MM.1S (cell line): ENCODE measurements around the gene RPS6KA3.

Source experiments
- DNase-seq: peaks from one replicate; pipeline ENCODE4 v3.0.0-alpha.2; 2015
- H2AFZ ChIP-seq: fragments of 300-600 bp; sonication (generic); 2 replicates; pipeline ENCODE4 v1.6.0; 2016; ENCODE audit warnings: antibody characterized with exemption, low read length
- H3F3A ChIP-seq: fragments of 300-600 bp; sonication (generic); 2 replicates; pipeline ENCODE4 v1.6.1; 2016; ENCODE audit warnings: mild to moderate bottlenecking, antibody characterized with exemption, low read length, moderate library complexity, mixed read lengths; ENCODE audit not compliant: insufficient read depth
- H3K27ac ChIP-seq: fragments of 300-600 bp; sonication (generic); 2 replicates; pipeline ENCODE4 v1.5.1; 2016; ENCODE audit warnings: mild to moderate bottlenecking, low read length
- H3K27me3 ChIP-seq: fragments of 300-600 bp; sonication (generic); replicated peaks from 2 replicates; pipeline ENCODE4 v1.6.0; 2016; ENCODE audit warnings: low read length; ENCODE audit not compliant: insufficient read depth
- H3K36me3 ChIP-seq: fragments of 300-600 bp; sonication (generic); replicated peaks from 2 replicates; pipeline ENCODE4 v1.6.1; 2016; ENCODE audit warnings: mild to moderate bottlenecking, low read length, mixed read lengths; ENCODE audit not compliant: insufficient read depth
- H3K4me1 ChIP-seq: fragments of 300-600 bp; sonication (generic); 2 replicates; pipeline ENCODE4 v1.6.1; 2016; ENCODE audit warnings: low read length, mixed read lengths
- H3K4me2 ChIP-seq: fragments of 300-600 bp; sonication (generic); 2 replicates; pipeline ENCODE4 v1.6.0; 2016; ENCODE audit warnings: low read depth, low read length
- H3K4me3 ChIP-seq: fragments of 300-600 bp; sonication (generic); 2 replicates; pipeline ENCODE4 v1.5.1; 2016; ENCODE audit warnings: low read length, mixed read lengths
- H3K79me2 ChIP-seq: fragments of 300-600 bp; sonication (generic); 2 replicates; pipeline ENCODE4 v1.6.1; 2016; ENCODE audit warnings: mixed run types, low read length, mixed read lengths
- H3K9ac ChIP-seq: fragments of 300-600 bp; sonication (generic); 2 replicates; pipeline ENCODE4 v1.6.1; 2016; ENCODE audit warnings: low read length, mixed read lengths
- H3K9me2 ChIP-seq: fragments of 300-600 bp; sonication (generic); replicated peaks from 2 replicates; pipeline ENCODE4 v1.6.1; 2016; ENCODE audit warnings: mild to moderate bottlenecking, low read length, mixed read lengths; ENCODE audit not compliant: insufficient read depth
- H3K9me3 ChIP-seq: fragments of 300-600 bp; sonication (generic); replicated peaks from 2 replicates; pipeline ENCODE4 v1.6.1; 2016; ENCODE audit warnings: mild to moderate bottlenecking, low read length, mixed read lengths; ENCODE audit not compliant: insufficient read depth
- H4K20me1 ChIP-seq: fragments of 300-600 bp; sonication (generic); 2 replicates; pipeline ENCODE4 v1.6.1; 2016; ENCODE audit warnings: mild to moderate bottlenecking, low read length, moderate library complexity, mixed read lengths; ENCODE audit not compliant: insufficient read depth
- CTCF ChIP-seq: fragments of 300-600 bp; sonication (generic); IDR thresholded peaks from 2 replicates; pipeline ENCODE4 v1.5.1; 2016; ENCODE audit warnings: antibody characterized with exemption, low read length, mixed read lengths
- EZH2 ChIP-seq: fragments of 300-600 bp; sonication (generic); optimal IDR thresholded peaks from 2 replicates; pipeline ENCODE3; 2017; ENCODE audit warnings: low read depth, mild to moderate bottlenecking, antibody characterized with exemption, low read length, mixed read lengths
- EZH2phosphoT487 ChIP-seq: fragments of 300-600 bp; sonication (generic); IDR thresholded peaks from 2 replicates; pipeline ENCODE4 v1.6.1; 2018; ENCODE audit warnings: antibody characterized with exemption, low read length

RPS6KA3 gene

GRCh38 chrX:20116087-20116576, 150.6 kb downstream of the RPS6KA3 start:
- Histone ChIP-seq H3F3A (no peaks in the 10 kb centered on the region), H3K9me3 (no peaks in the 10 kb centered on the region), H3K36me3 (no peaks in the 10 kb centered on the region), H3K27ac (no peak overlapping the region), H3K27me3 (no peaks in the 10 kb centered on the region), H3K4me2 (no peak overlapping the region), H3K9me2 (no peaks in the 10 kb centered on the region), H3K4me1 (peaks cover 5% of the 10 kb centered on the region; the same call in 1 of the 2 replicates), H4K20me1 (no peaks in the 10 kb centered on the region), H2AFZ (no peak overlapping the region), H3K79me2 (no peaks in the 10 kb centered on the region), H3K4me3 (no peak overlapping the region), H3K9ac (no peak overlapping the region)
- DNase-seq = no peak
- TF ChIP-seq EZH2phosphoT487 = no peak

- Histone ChIP-seq H3K9ac (no peak overlapping the region), H3K9me3 (no peaks in the 10 kb centered on the region), H2AFZ (no peak overlapping the region), H3K4me3 (no peak overlapping the region), H3F3A (no peaks in the 10 kb centered on the region), H3K27ac (no peak overlapping the region), H4K20me1 (no peaks in the 10 kb centered on the region), H3K79me2 (no peaks in the 10 kb centered on the region), H3K9me2 (no peaks in the 10 kb centered on the region), H3K36me3 (no peaks in the 10 kb centered on the region), H3K4me2 (no peak overlapping the region), H3K27me3 (no peaks in the 10 kb centered on the region), H3K4me1 (no peaks in the 10 kb centered on the region)
- TF ChIP-seq EZH2phosphoT487 (no peak), CTCF (no peak)
- DNase-seq = no peak
Measured at GRCh38 chrX:20112022-20112774, 154.5 kb downstream of the RPS6KA3 start.

- Histone ChIP-seq H3K79me2 (no peaks in the 10 kb centered on the region), H3K9me2 (no peaks in the 10 kb centered on the region), H3F3A (no peaks in the 10 kb centered on the region), H3K4me1 (no peaks in the 10 kb centered on the region), H3K4me3 (no peak overlapping the region), H3K9me3 (no peaks in the 10 kb centered on the region), H3K27me3 (no peaks in the 10 kb centered on the region), H3K36me3 (no peaks in the 10 kb centered on the region), H3K27ac (no peak overlapping the region), H2AFZ (no peak overlapping the region), H4K20me1 (no peaks in the 10 kb centered on the region), H3K4me2 (no peak overlapping the region), H3K9ac (no peak overlapping the region)
- no peak for TF ChIP-seq EZH2phosphoT487
- TF ChIP-seq CTCF = no peak
- no peak for TF ChIP-seq EZH2
- DNase-seq = no peak
Measured at GRCh38 chrX:20111271-20111670, 155.4 kb downstream of the RPS6KA3 start.

- Histone ChIP-seq H3K9me2 (no peaks in the 10 kb centered on the region), H3K4me1 (no peaks in the 10 kb centered on the region), H2AFZ (no peak overlapping the region), H3K27ac (no peak overlapping the region), H3K4me3 (no peak overlapping the region), H3K9me3 (no peaks in the 10 kb centered on the region), H3K36me3 (no peaks in the 10 kb centered on the region), H4K20me1 (no peaks in the 10 kb centered on the region), H3F3A (no peaks in the 10 kb centered on the region), H3K79me2 (no peaks in the 10 kb centered on the region), H3K27me3 (no peaks in the 10 kb centered on the region), H3K4me2 (no peak overlapping the region), H3K9ac (no peak overlapping the region)
- no peak for TF ChIP-seq CTCF
- no peak for TF ChIP-seq EZH2phosphoT487
- no peak for TF ChIP-seq EZH2
- no peak for DNase-seq
Measured at GRCh38 chrX:20101934-20102581, 164.7 kb downstream of the RPS6KA3 start.
